HL-60/S4 (cell line): ENCODE data around the gene ZMYM4.
"Not testable (repeated sequence)": the region's sequence is repeated elsewhere in the genome, so short reads cannot be mapped to it uniquely, and the experiment has no call there.

Experiments
- in situ Hi-C: fragments of 300-500 bp; cut with MboI; formaldehyde crosslinking; loops from 2 replicates; pipeline ENCODE4 v1.14.3; 2022; ENCODE audit warnings: low sequenced_read_pairs

The ZMYM4 gene

GRCh38 chr1:35320937-35321336, 52.4 kb downstream of the ZMYM4 start:
- in situ Hi-C loops = no loop called here

- in situ Hi-C loops = no loop called here
Measured at GRCh38 chr1:35324486-35324885, 56.0 kb downstream of the ZMYM4 start.

- in situ Hi-C loops = no loop called here
Measured at GRCh38 chr1:35326246-35326866, 57.8 kb downstream of the ZMYM4 start.

- in situ Hi-C loops = not testable (repeated sequence)
Measured at GRCh38 chr1:35331618-35332017, 63.1 kb downstream of the ZMYM4 start.

GRCh38 chr1:35334485-35334884, 66.0 kb downstream of the ZMYM4 start:
- in situ Hi-C loops = no loop called here

- in situ Hi-C loops = no loop called here
Measured at GRCh38 chr1:35340519-35340918, 72.0 kb downstream of the ZMYM4 start.

- in situ Hi-C loops = no loop called here
Measured at GRCh38 chr1:35345439-35345981, 77.0 kb downstream of the ZMYM4 start.

GRCh38 chr1:35350872-35351271, 82.4 kb downstream of the ZMYM4 start:
- in situ Hi-C loops = no loop called here

GRCh38 chr1:35359995-35360394, 91.5 kb downstream of the ZMYM4 start:
- in situ Hi-C loops = no loop called here

- in situ Hi-C loops = no loop called here
Measured at GRCh38 chr1:35361638-35362037, 93.1 kb downstream of the ZMYM4 start.

- in situ Hi-C loops = no loop called here
Measured at GRCh38 chr1:35364741-35365140, 96.2 kb downstream of the ZMYM4 start.

GRCh38 chr1:35367914-35368313, 99.4 kb downstream of the ZMYM4 start:
- in situ Hi-C loops = no loop called here

GRCh38 chr1:35369922-35370671, 101.6 kb downstream of the ZMYM4 start:
- in situ Hi-C loops = no loop called here

- in situ Hi-C loops = no loop called here
Measured at GRCh38 chr1:35371506-35371905, 103.0 kb downstream of the ZMYM4 start.

- in situ Hi-C loops = no loop called here
Measured at GRCh38 chr1:35377555-35377954, 109.0 kb downstream of the ZMYM4 start.

GRCh38 chr1:35379317-35380000, 111.0 kb downstream of the ZMYM4 start:
- in situ Hi-C loops = no loop called here

GRCh38 chr1:35380111-35380510, 111.6 kb downstream of the ZMYM4 start:
- in situ Hi-C loops = not testable (repeated sequence)

GRCh38 chr1:35382107-35382506, 113.6 kb downstream of the ZMYM4 start:
- in situ Hi-C loops = no loop called here

GRCh38 chr1:35386290-35386689, 117.8 kb downstream of the ZMYM4 start:
- in situ Hi-C loops = no loop called here

- in situ Hi-C loops = no loop called here
Measured at GRCh38 chr1:35386959-35387358, 118.5 kb downstream of the ZMYM4 start.

GRCh38 chr1:35390600-35391494, 122.3 kb downstream of the ZMYM4 start:
- in situ Hi-C loops = no loop called here
